Omental fat pad (tissue), 4 donors: Measurements from ENCODE around the gene SAP130. TPM values are rescaled to one million over a fixed set of nuclear protein-coding genes. Genes with fewer than 3 reads are reported as not detected.

Experiments used
- ATAC-seq: fragments of 150-250 bp; one replicate; pipeline ENCODE4 v1.9.1; 2016; ENCODE audit warnings: mild to moderate bottlenecking, moderate library complexity; ENCODE audit not compliant: low FRiP score
- DNase-seq: peaks from one replicate; pipeline ENCODE4 v3.0.0-alpha.2; 2019; ENCODE audit warnings: low spot score
- CTCF ChIP-seq, 3 donors: fragments of 450-650 bp; IDR thresholded peaks; one replicate each; pipeline ENCODE4 v1.5.1; 2016 to 2017; ENCODE audit warnings: antibody characterized with exemption in 3 of 3, mild to moderate bottlenecking in 3 of 3, moderate library complexity in 2 of 3
- small RNA-seq: library from RNA; depleted of rRNA; stranded (forward); fragments of <200 nt; gene quantifications from one replicate; pipeline ENCODE3, GENCODE V24; 2016
- total RNA-seq, 4 donors: library from RNA; depleted of rRNA; stranded (reverse); fragments of >200 nt; gene quantifications; one replicate each; pipeline ENCODE4 v1.1.0, GENCODE V29; 2016

The SAP130 gene
- total RNA-seq, 4 donors from 2014 or later, result 5.3 to 14.7 (median 11.6) TPM

DNA sequence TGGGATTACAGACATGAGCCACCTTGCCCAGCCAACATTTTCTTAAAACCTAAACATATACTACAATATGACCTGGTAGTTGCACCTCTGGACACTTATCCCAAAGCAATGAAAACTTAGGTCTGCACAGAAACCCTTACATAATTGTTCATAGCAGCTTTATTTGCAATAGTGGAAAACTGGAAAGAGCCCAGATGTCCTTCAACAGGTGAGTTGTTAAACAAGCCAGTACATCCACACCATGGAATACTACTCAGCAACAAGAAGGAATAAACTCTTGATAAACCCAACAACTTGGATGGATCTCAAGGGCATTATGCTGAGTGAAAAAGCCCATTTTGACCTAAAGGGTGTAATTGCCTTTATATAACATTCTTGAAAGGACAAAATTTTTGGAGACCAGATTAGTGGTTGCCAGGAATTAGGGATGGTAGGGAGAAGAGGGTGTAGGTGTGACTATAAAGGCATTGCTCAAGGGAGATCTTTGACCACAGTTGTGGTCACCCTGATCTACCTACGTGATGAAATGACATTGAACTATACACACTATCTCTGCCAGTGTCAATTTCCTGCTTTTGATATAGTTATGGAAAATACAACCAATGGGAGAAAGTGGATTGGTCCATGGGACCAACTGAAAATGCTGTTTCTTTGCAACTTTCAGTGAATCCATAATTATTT is 130.2 kb downstream of the SAP130 start:
- DNase-seq, result no peak
- no peak for ATAC-seq
- no peak for TF ChIP-seq CTCF (IDR thresholded peaks at IDR 0.05)

DNA sequence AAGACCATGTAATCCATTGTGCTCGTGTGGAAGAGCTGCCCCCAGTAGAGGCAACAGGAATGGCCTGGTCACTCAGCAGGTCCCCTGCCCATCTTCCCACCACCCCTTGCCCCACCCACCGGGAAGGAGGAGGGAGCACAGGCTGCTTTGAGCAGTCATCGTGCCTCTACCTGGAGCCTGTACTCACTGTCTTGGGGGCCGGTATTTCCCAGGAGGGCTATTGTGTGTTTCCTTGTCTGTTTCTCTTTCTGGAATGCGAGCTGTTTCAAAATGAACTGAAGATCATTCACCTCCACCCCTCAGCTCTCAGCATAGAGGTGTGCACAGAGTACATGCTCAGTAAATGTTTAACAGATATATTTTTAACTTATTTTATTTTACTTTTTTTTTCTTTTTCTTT is 134.4 kb downstream of the SAP130 start:
- no peak for TF ChIP-seq CTCF (IDR thresholded peaks at IDR 0.05)
- ATAC-seq, result no peak
- no peak for DNase-seq

DNA sequence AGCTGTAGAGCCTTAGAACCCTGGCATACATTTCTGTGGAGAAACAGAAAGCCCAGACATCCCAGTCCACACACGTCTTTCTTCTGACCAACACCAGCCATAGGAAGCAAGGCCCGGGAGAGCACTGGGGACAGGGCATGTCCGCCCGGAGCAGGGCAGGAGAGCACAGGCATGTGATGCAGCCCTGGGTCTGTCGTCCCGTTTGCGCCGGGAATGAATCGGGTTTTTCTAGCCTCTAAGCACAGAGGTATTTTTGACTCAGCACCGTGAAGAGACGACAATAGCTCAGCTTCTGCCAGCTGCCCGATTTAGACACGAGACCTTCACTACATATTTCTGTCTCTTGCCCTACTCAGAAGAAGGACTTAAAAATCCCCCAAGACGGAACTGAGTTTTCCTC is 134.8 kb downstream of the SAP130 start:
- ATAC-seq (no peak), DNase-seq (no peak)
- TF ChIP-seq CTCF (IDR thresholded peaks at IDR 0.05), result no peak

DNA sequence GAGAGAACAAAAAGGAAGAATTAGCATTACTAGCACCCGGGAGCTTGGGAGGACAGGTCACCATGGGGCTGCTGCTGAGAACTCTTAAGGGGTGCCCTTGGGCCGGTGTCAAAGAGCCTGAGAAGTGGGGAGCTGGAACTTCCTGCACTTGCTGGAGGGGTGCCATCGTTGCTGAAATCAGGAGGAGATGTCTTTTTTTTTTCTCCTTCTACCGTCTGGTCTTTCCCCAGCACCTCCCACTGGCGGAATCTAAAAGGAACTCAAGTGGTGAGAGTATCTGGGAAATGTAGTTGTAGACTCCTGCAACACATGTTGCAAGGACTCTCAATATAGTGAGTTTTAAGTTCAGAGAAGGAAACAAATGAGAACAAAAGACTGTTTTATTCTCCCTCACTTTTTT is 136.0 kb downstream of the SAP130 start:
- TF ChIP-seq CTCF (IDR thresholded peaks at IDR 0.05), result no peak
- ATAC-seq (no peak), DNase-seq (no peak)

Small RNA genes within 50 kb of the gene (small RNA-seq; reads per million reads assigned to genes)
- gene AC012306.1 (not detected), gene AC108059.3 (not detected), gene RF00019 (not detected)

Other genes starting within 250 kb of the SAP130 start
- 10 to 100 TPM; 25.8 to 53.3 (median 38.0) TPM for gene WDR33, start 216.9 kb downstream of the SAP130 start, total RNA-seq
- gene POLR2D, start 169.9 kb downstream of the SAP130 start, total RNA-seq, result 10 to 100 TPM; 10.0 to 21.1 (median 12.8) TPM
- 10 to 100 TPM; 18.3 to 26.1 (median 21.6) TPM for gene AMMECR1L, start 142.1 kb downstream of the SAP130 start, total RNA-seq
- 10 to 100 TPM; 49.0 to 67.9 (median 66.7) TPM for gene UGGT1, start 63.1 kb upstream of the SAP130 start, total RNA-seq